Ovary (tissue), 3 donors: ENCODE measurements around the gene MPPED1.

ENCODE experiments used
- POLR2A ChIP-seq: fragments of 450-650 bp; IDR thresholded peaks from one replicate; pipeline ENCODE4 v1.6.1; 2017; ENCODE audit warnings: antibody characterized with exemption, mild to moderate bottlenecking, moderate library complexity
- TF ChIP-seq, protein P1 (sequence below), 3 donors: fragments of 450-650 bp in 2 of 3; fragments of 200-600 bp in 1 of 3; IDR thresholded peaks; one replicate each; pipeline versions ENCODE4 v1.5.1 to v1.8.0; 2016 to 2022; ENCODE audit warnings: antibody characterized with exemption in 3 of 3, mild to moderate bottlenecking in 1 of 3
- donor health status: DM: no; HTN: no; CAD: no.

DNA sequence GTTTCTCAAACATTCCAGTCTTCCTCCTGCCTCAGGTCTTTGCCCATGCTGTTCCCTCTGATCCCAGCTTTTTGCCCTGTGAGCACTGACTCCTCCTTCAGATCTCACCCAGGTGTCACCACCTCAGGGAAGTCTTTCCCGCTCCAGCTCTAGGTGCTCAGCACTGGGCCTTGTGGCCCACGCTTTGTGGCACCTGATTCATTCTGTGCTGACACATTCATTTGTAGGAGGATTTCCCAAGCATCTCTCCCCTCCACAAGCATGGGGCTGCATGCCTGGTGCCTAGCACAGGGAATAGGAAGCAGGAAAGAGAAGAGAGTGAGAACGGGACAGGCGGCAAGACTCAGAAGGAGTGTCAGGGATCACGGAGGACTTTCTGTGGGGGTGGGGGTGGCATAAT lies 17.6 kb downstream of the MPPED1 start:
- TF ChIP-seq, protein P1, sequence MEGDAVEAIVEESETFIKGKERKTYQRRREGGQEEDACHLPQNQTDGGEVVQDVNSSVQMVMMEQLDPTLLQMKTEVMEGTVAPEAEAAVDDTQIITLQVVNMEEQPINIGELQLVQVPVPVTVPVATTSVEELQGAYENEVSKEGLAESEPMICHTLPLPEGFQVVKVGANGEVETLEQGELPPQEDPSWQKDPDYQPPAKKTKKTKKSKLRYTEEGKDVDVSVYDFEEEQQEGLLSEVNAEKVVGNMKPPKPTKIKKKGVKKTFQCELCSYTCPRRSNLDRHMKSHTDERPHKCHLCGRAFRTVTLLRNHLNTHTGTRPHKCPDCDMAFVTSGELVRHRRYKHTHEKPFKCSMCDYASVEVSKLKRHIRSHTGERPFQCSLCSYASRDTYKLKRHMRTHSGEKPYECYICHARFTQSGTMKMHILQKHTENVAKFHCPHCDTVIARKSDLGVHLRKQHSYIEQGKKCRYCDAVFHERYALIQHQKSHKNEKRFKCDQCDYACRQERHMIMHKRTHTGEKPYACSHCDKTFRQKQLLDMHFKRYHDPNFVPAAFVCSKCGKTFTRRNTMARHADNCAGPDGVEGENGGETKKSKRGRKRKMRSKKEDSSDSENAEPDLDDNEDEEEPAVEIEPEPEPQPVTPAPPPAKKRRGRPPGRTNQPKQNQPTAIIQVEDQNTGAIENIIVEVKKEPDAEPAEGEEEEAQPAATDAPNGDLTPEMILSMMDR (IDR thresholded peaks at IDR 0.05): no peak
- TF ChIP-seq POLR2A: no peak
